Lung (tissue), 12 donors: ENCODE results near the gene KLHL6. TPM values are rescaled to one million over a fixed set of nuclear protein-coding genes. Genes with fewer than 3 reads are reported as not detected.
"Not testable (repeated sequence)": the region's sequence is repeated elsewhere in the genome, so short reads cannot be mapped to it uniquely, and the experiment has no call there.

Experiments
- ATAC-seq: fragments of 200-7000 bp; cut with Tn5 transposase; one replicate; pipeline ENCODE4 v1.9.1; 2020; ENCODE audit warnings: moderate number of reproducible peaks; ENCODE audit not compliant: insufficient read depth, low FRiP score
- DNase-seq, 3 donors: peaks; one replicate each; pipeline ENCODE4 v3.0.0-alpha.2; 2013 to 2017
- H3K27ac ChIP-seq, 2 donors: one replicate each; pipeline ENCODE4 v1.5.1; 2013; ENCODE audit warnings: mild to moderate bottlenecking in 2 of 2, moderate library complexity in 2 of 2, control low read depth in 1 of 2, inconsistent platforms in 1 of 2, low read depth in 1 of 2, low read length in 1 of 2
- H3K27me3 ChIP-seq, 3 donors: one replicate each; pipeline ENCODE4 v1.5.1; 2013; ENCODE audit warnings: low read length in 2 of 3; ENCODE audit not compliant: control insufficient read depth in 3 of 3, insufficient read depth in 3 of 3
- H3K36me3 ChIP-seq, 4 donors: one replicate each; pipeline ENCODE4 v1.5.1; 2013; ENCODE audit warnings: low read length in 4 of 4, mild to moderate bottlenecking in 1 of 4, moderate library complexity in 1 of 4; ENCODE audit not compliant: control insufficient read depth in 4 of 4, insufficient read depth in 4 of 4
- H3K4me1 ChIP-seq, 5 donors: one replicate each; pipeline ENCODE4 v1.5.1; 2013; ENCODE audit warnings: low read length in 5 of 5, mild to moderate bottlenecking in 2 of 5, moderate library complexity in 1 of 5; ENCODE audit not compliant: control insufficient read depth in 5 of 5, insufficient read depth in 5 of 5
- H3K4me3 ChIP-seq: one replicate; pipeline ENCODE4 v1.5.1; 2013; ENCODE audit warnings: mild to moderate bottlenecking, control low read depth, moderate library complexity
- H3K9ac ChIP-seq, 2 donors: one replicate each; pipeline ENCODE4 v1.5.1; 2013; ENCODE audit warnings: low read length in 2 of 2, control low read depth in 1 of 2; ENCODE audit not compliant: insufficient read depth in 1 of 2
- H3K9me3 ChIP-seq, 4 donors: one replicate each; pipeline ENCODE4 v1.5.1; 2013; ENCODE audit warnings: low read length in 3 of 4, mild to moderate bottlenecking in 1 of 4, moderate library complexity in 1 of 4; ENCODE audit not compliant: control insufficient read depth in 4 of 4, insufficient read depth in 3 of 4
- WGBS, 2 donors: extraction: QIAGEN DNeasy Blood & Tissue Kit; methylation state at CpG; one replicate each; pipeline ENCODE4 v1.1.7; 2013; 5-methylcytosine and 5-hydroxymethylcytosine counted together
- polyA plus RNA-seq, 2 donors: library from polyadenylated mRNA; stranded (reverse); fragments of 200-250 nt; gene quantifications; one replicate each; pipeline ENCODE4 v1.2.1, GENCODE V29; 2013
- total RNA-seq, 2 donors: library from RNA; depleted of rRNA in 1 of 2; stranded (reverse); fragments of >200 nt in 1 of 2; gene quantifications; one replicate each; pipeline ENCODE4 v1.2.1, GENCODE V29; 2014 to 2021
- TF ChIP-seq, protein P1 (sequence below): IDR thresholded peaks from 2 replicates; pipeline ENCODE4 v1.5.1; 2012; ENCODE audit warnings: mild to moderate bottlenecking; ENCODE audit errors: control extremely low read depth, extremely low read depth
- donor health status: control.
- donor health status: control.
- donor health status: Bipolar disorder and iron deficiency.
- donor health status: healthy.
- donor health status: DM: yes; HTN: yes; CAD: no.

The KLHL6 gene
- total and polyA plus RNA-seq, 4 donors: 3.4 to 18.0 (median 14.1) TPM

DNA sequence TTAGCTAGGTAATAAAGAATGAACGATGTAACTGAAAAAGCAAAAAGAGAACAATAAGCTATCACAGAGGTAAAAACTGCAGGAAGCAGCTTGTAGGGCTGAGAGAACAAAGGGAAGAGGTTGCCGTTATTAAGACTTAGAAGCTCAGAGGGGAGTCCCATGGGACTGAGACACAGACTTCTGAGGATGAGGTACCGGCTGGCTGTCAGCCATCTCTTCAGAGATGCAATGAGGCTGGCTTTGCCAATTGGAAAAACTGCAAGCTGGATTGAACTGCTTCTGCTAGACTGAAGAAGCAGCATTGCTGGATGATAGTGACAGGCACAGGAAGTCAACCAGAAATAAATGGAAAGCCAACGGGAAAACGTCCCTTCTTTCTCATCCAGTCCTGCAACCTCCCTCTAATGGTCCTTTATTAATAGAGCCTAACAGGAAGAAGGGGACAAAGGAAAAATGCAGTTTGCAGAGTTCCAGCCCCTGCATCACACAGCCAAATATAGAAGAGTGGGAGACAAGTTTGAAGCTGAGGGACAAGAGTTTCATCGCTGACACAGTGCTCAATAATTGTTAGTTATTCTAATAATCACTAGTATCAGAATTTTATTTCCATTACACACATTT is 21.1 kb upstream of the KLHL6 start:
- no peak overlapping the region for H3K9ac ChIP-seq
- 31 to 34% methylated on average over 6 of the region's 6 CpGs for WGBS, 2 donors
- DNase-seq: peak in 1 of 3 donors; percentile 61
- no peaks in the 10 kb centered on the region for H3K9me3 ChIP-seq
- no peak for ATAC-seq
- no peaks in the 10 kb centered on the region for H3K36me3 ChIP-seq
- no peak overlapping the region for H3K27ac ChIP-seq
- no peak overlapping the region for H3K4me3 ChIP-seq
- peaks cover 0 to 8% (median 0%) of the 10 kb centered on the region in 5 donors for H3K4me1 ChIP-seq
- H3K27me3 ChIP-seq: peaks cover 0 to 6% (median 3%) of the 10 kb centered on the region in 3 donors
- TF ChIP-seq, protein P1, sequence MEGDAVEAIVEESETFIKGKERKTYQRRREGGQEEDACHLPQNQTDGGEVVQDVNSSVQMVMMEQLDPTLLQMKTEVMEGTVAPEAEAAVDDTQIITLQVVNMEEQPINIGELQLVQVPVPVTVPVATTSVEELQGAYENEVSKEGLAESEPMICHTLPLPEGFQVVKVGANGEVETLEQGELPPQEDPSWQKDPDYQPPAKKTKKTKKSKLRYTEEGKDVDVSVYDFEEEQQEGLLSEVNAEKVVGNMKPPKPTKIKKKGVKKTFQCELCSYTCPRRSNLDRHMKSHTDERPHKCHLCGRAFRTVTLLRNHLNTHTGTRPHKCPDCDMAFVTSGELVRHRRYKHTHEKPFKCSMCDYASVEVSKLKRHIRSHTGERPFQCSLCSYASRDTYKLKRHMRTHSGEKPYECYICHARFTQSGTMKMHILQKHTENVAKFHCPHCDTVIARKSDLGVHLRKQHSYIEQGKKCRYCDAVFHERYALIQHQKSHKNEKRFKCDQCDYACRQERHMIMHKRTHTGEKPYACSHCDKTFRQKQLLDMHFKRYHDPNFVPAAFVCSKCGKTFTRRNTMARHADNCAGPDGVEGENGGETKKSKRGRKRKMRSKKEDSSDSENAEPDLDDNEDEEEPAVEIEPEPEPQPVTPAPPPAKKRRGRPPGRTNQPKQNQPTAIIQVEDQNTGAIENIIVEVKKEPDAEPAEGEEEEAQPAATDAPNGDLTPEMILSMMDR: no peak

DNA sequence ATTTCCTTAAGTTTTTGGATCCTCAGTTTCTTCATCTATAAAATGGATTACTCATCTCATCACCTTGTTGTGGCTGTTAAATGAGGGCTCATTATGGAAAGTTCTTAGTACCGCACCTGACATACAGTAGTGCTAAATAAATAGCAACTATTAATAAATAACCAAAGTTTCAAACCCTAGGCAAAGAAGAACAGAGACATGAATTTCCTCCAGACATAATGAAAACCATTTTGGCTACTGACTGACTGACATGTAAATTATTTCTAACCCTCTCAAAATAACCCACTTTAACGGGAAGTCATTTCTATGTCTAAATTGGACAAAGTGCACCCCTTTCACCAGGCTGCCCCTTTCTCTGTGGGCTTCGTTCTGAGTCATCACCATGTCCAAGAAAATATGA is 17.4 kb upstream of the KLHL6 start:
- DNase-seq (no peak), ATAC-seq (no peak)
- H3K27me3 ChIP-seq: peaks cover 0 to 3% (median 0%) of the 10 kb centered on the region in 3 donors
- TF ChIP-seq, protein P1: no peak
- H3K4me1 ChIP-seq: peaks cover 0 to 8% (median 0%) of the 10 kb centered on the region in 5 donors
- WGBS, 2 donors: 95 to 98% methylated on average over 3 of the region's 3 CpGs
- no peaks in the 10 kb centered on the region for H3K36me3 ChIP-seq
- no peaks in the 10 kb centered on the region for H3K9me3 ChIP-seq
- H3K27ac ChIP-seq: no peak overlapping the region
- no peak overlapping the region for H3K4me3 ChIP-seq
- no peak overlapping the region for H3K9ac ChIP-seq

DNA sequence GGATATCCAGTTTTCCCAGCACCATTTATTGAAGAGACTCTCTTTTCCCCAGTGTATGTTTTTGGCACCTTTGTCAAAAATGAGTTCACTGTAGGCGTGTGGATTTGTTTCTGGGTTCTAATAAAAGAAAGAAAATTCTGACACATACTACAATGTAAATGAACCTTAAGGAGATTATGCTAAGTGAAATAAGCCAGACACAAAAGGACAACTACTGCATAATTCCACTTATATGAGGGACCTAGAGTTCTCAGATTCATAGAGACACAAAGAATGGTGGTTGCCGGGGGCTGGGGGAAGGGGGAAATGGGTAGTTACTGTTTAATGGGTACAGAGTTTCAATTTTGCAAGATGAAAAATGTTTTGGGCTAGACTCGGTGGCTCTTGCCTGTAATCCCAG is 14.7 kb upstream of the KLHL6 start:
- not testable (repeated sequence) for H3K4me1 ChIP-seq, H3K4me3 ChIP-seq, H3K27ac ChIP-seq, DNase-seq, H3K9me3 ChIP-seq, ATAC-seq, H3K36me3 ChIP-seq, H3K27me3 ChIP-seq, H3K9ac ChIP-seq
- WGBS, 2 donors: 94 to 96% methylated on average over 3 of the region's 3 CpGs

DNA sequence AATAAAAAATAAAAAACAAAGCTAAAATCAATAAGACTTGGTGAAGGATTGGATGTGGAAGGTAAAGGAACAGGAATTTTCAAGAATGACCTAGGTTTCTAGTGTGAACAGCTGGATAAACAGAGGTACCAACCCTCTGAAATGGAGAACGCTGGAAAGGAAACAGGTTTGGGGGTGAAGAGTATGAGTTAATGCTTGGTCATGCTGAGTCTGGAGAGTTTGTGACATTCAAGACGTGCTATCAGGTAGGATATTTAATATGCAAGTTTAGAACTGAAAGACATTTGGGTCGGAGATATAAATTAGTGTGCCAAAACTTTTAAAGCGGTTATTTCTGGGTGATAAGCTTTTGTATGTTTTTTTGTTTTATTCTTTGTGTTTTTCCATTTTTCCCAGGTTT is 11.4 kb upstream of the KLHL6 start:
- ATAC-seq: no peak
- no peak overlapping the region for H3K4me3 ChIP-seq
- no peaks in the 10 kb centered on the region for H3K27me3 ChIP-seq
- H3K9me3 ChIP-seq: no peaks in the 10 kb centered on the region
- H3K9ac ChIP-seq: no peak overlapping the region
- TF ChIP-seq, protein P1: no peak
- DNase-seq: no peak
- no peaks in the 10 kb centered on the region for H3K36me3 ChIP-seq
- WGBS, 2 donors: 68 to 84% methylated on average over 4 of the region's 4 CpGs
- peaks cover 0 to 9% (median 0%) of the 10 kb centered on the region in 5 donors for H3K4me1 ChIP-seq
- H3K27ac ChIP-seq: no peak overlapping the region
